ENCODE measurements around the gene SPCS1.

Gene SPCS1

DNA sequence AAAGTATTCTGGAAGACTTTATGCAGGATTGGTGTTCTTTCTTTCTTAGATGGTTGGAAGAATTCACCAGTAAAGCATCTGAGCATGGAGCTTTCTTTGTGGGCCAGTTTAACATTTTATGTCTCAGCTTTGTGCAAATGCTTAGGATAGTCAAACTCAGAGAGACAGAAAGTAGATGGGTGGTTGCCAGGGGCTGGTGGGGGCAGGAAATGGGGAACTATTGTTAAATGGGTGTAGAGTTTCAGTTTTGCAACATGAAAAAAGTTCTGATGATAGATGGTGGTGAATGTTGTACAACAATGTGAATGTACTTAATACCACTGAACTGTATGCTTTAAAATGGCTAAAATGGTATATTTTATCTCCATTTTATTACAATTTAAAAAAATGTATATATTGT, 24.8 kb downstream of the SPCS1 start:
- ATAC-seq: no peak
- TF ChIP-seq POU6F1 (CRISPR knock-in tag; IDR thresholded peaks at IDR 0.05; ENCODE audit: borderline replicate concordance, low read depth): no peak
- no peak for TF ChIP-seq ZFP3 (CRISPR knock-in tag; IDR thresholded peaks at IDR 0.05)
- TF ChIP-seq, protein P1, sequence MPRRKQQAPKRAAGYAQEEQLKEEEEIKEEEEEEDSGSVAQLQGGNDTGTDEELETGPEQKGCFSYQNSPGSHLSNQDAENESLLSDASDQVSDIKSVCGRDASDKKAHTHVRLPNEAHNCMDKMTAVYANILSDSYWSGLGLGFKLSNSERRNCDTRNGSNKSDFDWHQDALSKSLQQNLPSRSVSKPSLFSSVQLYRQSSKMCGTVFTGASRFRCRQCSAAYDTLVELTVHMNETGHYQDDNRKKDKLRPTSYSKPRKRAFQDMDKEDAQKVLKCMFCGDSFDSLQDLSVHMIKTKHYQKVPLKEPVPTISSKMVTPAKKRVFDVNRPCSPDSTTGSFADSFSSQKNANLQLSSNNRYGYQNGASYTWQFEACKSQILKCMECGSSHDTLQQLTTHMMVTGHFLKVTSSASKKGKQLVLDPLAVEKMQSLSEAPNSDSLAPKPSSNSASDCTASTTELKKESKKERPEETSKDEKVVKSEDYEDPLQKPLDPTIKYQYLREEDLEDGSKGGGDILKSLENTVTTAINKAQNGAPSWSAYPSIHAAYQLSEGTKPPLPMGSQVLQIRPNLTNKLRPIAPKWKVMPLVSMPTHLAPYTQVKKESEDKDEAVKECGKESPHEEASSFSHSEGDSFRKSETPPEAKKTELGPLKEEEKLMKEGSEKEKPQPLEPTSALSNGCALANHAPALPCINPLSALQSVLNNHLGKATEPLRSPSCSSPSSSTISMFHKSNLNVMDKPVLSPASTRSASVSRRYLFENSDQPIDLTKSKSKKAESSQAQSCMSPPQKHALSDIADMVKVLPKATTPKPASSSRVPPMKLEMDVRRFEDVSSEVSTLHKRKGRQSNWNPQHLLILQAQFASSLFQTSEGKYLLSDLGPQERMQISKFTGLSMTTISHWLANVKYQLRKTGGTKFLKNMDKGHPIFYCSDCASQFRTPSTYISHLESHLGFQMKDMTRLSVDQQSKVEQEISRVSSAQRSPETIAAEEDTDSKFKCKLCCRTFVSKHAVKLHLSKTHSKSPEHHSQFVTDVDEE (CRISPR knock-in tag; IDR thresholded peaks at IDR 0.05): no peak
- no peak for TF ChIP-seq PPARA (CRISPR knock-in tag; IDR thresholded peaks at IDR 0.05; ENCODE audit: borderline replicate concordance)
- TF ChIP-seq, protein P2, sequence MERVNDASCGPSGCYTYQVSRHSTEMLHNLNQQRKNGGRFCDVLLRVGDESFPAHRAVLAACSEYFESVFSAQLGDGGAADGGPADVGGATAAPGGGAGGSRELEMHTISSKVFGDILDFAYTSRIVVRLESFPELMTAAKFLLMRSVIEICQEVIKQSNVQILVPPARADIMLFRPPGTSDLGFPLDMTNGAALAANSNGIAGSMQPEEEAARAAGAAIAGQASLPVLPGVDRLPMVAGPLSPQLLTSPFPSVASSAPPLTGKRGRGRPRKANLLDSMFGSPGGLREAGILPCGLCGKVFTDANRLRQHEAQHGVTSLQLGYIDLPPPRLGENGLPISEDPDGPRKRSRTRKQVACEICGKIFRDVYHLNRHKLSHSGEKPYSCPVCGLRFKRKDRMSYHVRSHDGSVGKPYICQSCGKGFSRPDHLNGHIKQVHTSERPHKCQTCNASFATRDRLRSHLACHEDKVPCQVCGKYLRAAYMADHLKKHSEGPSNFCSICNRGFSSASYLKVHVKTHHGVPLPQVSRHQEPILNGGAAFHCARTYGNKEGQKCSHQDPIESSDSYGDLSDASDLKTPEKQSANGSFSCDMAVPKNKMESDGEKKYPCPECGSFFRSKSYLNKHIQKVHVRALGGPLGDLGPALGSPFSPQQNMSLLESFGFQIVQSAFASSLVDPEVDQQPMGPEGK (CRISPR knock-in tag; IDR thresholded peaks at IDR 0.05; ENCODE audit: borderline replicate concordance): no peak
- TF ChIP-seq SNAI2 (CRISPR knock-in tag; IDR thresholded peaks at IDR 0.05): no peak

DNA sequence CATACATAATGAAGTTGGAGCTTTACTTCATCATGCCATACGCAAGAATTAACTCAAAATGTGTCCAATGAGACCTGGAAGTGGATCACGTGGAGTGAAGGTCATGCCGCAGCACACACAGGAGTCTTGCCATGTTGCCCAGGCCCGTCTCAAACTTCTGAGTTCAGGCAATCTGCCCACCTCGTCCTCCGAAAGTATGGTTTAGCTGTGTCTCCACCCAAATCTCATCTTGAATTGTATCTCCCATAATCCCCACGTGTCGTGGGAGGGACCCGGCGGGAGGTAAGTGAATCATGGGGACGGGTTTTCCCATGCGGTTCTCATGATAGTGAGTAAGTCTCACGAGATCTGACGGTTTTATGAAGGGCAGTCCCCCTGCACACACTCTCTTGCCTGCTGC, 25.7 kb downstream of the SPCS1 start:
- ATAC-seq: no peak
- TF ChIP-seq CSRNP3 (CRISPR knock-in tag; IDR thresholded peaks at IDR 0.05): no peak
- TF ChIP-seq BACH2 (CRISPR knock-in tag; IDR thresholded peaks at IDR 0.05; ENCODE audit: borderline replicate concordance): no peak
- no peak for TF ChIP-seq ZC3H10 (CRISPR knock-in tag; IDR thresholded peaks at IDR 0.05)
- TF ChIP-seq, protein P1 (CRISPR knock-in tag; IDR thresholded peaks at IDR 0.05): no peak
- no peak for TF ChIP-seq TOX (CRISPR knock-in tag; IDR thresholded peaks at IDR 0.05; ENCODE audit: borderline replicate concordance)
- no peak for TF ChIP-seq PPARA (CRISPR knock-in tag; IDR thresholded peaks at IDR 0.05; ENCODE audit: borderline replicate concordance)
- no peak for TF ChIP-seq CSDC2 (CRISPR knock-in tag; IDR thresholded peaks at IDR 0.05)
- TF ChIP-seq ESRRG (CRISPR knock-in tag; IDR thresholded peaks at IDR 0.05): no peak
- TF ChIP-seq, protein P2 (CRISPR knock-in tag; IDR thresholded peaks at IDR 0.05; ENCODE audit: borderline replicate concordance): no peak
- TF ChIP-seq, protein P3, sequence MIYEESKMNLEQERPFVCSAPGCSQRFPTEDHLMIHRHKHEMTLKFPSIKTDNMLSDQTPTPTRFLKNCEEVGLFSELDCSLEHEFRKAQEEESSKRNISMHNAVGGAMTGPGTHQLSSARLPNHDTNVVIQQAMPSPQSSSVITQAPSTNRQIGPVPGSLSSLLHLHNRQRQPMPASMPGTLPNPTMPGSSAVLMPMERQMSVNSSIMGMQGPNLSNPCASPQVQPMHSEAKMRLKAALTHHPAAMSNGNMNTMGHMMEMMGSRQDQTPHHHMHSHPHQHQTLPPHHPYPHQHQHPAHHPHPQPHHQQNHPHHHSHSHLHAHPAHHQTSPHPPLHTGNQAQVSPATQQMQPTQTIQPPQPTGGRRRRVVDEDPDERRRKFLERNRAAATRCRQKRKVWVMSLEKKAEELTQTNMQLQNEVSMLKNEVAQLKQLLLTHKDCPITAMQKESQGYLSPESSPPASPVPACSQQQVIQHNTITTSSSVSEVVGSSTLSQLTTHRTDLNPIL (CRISPR knock-in tag; IDR thresholded peaks at IDR 0.05; ENCODE audit: low read depth): no peak
- TF ChIP-seq RARB (CRISPR knock-in tag; IDR thresholded peaks at IDR 0.05): no peak
- no peak for TF ChIP-seq ZNF565 (CRISPR knock-in tag; conservative IDR thresholded peaks at IDR 0.05; ENCODE audit: low read depth)
- no peak for TF ChIP-seq ZFP30 (CRISPR knock-in tag; IDR thresholded peaks at IDR 0.05)
- TF ChIP-seq ZNF8 (CRISPR knock-in tag; IDR thresholded peaks at IDR 0.05): no peak
- TF ChIP-seq ZFP3 (CRISPR knock-in tag; IDR thresholded peaks at IDR 0.05): no peak
- no peak for TF ChIP-seq ZNF70 (CRISPR knock-in tag; IDR thresholded peaks at IDR 0.05)
